OCI-M2 (cell line): ENCODE measurements around the gene ALG5.

Experiments
- DNase-seq: peaks from one replicate; lab custom pipeline; 2025; ENCODE audit not compliant: unreplicated experiment; lab: John Stamatoyannopoulos, UW

Gene ALG5

GRCh38 chr13:36999054-36999714 is at the start of gene ALG5:
ALG5 (minus strand) TSS chr13:36999340; CDS start chr13:36999300, 40 bp downstream.
- peak; percentile 14 for DNase-seq

DNA sequence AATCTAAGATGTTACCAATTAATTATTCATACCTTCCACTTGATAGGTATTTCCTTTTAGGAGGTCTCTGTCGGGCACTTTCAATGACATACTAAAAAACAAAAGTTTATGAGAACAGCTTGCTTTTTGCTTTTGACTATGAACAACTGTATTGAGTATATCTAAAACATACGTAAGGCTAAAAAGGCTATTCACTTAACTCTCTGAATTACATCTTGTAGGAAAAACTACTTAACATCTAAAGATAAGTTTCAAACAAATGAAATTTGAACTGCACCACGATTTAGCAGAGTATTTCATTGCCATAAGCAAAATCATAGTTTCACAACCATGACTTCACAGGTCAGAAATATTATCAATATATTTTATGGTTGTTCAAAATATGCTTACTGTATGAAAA is 48.7 kb upstream of the ALG5 start:
- DNase-seq = no peak

- no peak for DNase-seq
These were observed 47.9 kb upstream of the ALG5 start for GRCh38 chr13:37047032-37047431.

- DNase-seq = no peak
These were observed 46.9 kb upstream of the ALG5 start for GRCh38 chr13:37046062-37046461.

DNA sequence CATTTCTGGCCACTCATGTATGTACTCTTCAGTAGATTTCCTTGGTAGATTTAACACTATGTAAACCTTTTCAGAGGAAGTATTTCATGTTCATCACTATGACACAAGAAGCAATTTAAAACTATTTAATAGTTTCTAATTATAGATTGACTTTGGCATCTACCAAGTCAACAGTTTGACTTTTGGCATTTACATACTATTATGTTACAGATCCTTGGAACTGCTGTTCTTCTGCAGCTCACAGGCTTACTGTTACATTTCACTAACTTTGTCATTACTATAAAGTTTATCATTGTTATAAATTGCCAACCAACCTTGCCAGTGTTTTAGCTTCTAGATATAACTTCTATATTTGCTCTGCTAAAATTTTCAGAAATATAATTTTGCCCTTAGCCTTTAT is 41.6 kb upstream of the ALG5 start:
- no peak for DNase-seq

DNA sequence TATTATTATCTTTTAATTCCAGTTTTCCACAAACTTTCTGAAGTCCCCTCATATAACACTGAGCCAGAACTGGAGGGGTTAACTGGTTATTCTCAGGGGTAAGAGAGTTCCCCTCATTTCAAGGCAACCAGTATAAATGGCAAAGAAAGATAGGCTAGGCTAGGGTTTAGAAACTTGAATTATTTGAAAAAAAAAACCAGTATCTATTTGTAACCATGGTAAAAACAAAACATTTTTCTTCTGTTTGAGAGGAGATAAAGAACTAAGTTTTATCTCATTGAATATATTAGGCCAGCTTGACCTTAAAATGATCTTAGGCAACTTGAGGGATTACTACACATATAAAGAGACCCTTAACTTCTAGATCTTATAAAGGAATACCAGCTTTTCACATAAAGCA is 40.8 kb upstream of the ALG5 start:
- DNase-seq = no peak

DNA sequence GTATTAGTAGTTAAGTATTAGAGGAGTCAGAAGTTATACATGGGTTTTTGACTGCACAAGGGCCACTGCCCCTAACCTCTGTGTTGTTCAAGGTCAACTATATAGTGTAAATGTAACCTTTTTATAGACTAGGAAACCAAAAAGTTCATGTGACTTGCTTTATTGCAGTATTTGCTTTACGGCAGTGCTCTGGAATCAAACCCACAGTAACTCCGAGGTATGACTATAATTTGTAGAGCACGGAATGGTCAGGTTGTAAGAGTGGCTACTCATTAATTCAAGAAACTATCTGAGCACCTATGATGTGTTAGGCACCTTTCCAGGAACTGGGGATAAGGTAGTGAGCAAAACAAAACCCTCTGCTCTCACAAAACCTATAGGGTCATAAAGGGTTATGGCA is 38.1 kb upstream of the ALG5 start:
- no peak for DNase-seq

- DNase-seq = no peak
These were observed 30.5 kb upstream of the ALG5 start for GRCh38 chr13:37029617-37030016.

- DNase-seq = no peak
These were observed 28.5 kb upstream of the ALG5 start for GRCh38 chr13:37027639-37028038.

- DNase-seq = no peak
These were observed 27.6 kb upstream of the ALG5 start for GRCh38 chr13:37026771-37027170.

DNA sequence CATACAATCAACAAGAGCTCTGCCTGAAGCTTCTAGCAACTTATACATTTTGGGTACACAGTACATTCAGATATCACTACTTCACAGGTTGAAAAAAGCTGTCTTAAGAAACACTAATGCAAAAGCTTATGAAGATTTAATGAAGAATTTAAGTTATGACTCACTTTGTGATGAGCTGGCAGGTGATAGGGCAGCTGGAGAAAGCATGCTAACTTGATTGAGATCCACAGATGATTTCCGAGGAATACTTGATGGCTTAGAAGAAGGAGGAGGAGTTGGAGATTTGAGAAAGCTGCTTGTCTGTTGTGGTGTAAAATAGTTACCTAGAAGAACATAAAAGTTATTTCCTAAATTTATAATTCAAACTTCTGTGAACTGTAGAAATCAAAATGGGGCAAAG is 24.7 kb upstream of the ALG5 start:
- no peak for DNase-seq

- no peak for DNase-seq
These were observed 15.5 kb upstream of the ALG5 start for GRCh38 chr13:37014609-37015008.

DNA sequence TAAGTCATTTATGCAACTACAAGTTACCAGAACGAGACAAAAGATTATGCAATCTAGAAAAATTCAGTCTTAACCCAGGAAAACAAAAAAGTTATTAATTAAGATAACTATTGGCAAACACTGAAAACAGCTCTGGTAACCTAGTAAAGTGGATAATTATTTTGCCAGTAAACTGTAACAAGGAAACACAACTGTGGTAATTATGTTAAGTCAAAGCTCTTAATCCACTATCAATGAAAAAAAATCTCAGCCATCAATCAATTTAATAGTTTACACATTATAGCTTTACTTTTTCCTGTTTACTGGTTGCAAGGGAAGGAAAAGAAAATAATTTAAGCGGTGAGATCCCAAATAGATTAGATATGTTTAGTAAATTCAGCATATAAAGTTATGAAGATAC is 12.6 kb upstream of the ALG5 start:
- DNase-seq = no peak

- no peak for DNase-seq
These were observed 11.9 kb upstream of the ALG5 start for GRCh38 chr13:37011002-37011401.

DNA sequence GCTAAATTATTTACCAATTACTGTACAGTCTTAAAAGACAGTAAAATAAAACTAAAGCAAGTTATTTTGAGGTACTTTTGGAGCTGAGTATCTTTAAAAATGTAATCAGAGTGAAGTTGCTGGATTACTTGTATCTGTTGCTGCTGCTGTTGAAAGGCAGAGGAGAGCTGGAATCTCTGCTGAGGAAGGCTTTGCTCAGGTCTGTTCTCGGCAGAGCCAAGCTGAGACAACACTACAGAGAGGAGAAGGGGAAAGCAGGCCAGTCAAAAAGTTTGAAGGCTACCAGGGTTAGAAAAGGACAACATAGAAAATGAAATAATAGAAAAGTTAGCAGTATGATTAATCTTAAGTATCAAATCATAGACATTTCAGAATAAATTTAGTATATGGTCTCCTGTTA is 11.3 kb upstream of the ALG5 start:
- DNase-seq = no peak

- DNase-seq = no peak
These were observed 10.6 kb upstream of the ALG5 start for GRCh38 chr13:37009692-37010091.

DNA sequence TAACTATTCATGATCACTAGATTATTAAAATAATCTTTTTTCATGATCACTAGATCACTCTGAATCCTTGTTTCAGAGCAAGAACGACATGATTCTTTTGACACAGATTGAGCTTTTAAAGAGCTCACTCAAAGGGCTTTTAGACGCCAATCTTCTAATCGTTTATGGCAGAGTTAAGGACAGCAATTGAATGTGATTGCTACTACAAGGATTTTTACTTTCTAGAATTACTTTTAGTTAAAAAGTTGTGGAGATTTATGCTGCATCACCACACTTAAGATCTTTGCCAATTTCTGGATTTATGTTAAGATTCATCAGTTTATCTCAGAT is 2.7 kb upstream of the ALG5 start:
- no peak for DNase-seq

DNA sequence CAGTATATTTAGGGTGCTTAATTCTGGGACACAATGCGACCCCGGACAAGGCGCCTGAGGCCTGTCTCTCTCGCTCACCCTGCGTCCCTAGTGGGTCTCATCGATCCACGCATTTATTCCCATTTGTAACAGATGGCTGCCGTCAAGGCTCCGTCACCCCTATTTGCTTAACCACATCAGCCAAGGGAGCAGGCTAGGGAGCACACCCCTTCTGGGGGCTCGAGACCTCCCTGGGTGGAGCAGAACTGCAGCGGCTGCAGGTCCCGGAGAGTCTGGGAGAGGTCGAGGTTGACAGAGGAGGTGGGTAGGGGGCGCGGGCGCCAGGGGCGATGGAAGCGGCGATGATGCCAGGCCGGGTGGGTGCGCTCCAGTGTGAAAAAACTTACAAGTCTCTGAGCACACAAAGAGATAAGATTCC is 507 bp downstream of the ALG5 start:
- no peak for DNase-seq

- no peak for DNase-seq
These were observed 1.3 kb downstream of the ALG5 start for GRCh38 chr13:36997716-36998427.

DNA sequence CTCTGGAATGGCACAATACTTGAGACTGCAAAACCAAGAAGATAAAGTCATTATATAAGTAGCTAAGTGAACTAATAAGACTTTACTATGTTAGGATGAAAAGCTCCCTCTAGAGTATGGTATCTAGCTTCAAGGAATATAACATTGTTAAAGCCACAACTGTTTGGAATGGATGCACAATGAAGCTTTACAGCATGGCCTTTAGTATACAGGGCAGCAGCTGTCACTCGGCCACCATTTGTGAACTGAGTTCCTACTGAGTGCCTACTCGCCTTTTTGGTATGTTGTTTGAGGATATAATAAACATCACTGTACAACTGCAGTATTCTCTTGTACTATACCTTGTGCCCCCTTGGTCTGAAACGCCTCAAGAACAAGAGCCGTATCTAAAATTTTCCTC is 6.8 kb downstream of the ALG5 start:
- DNase-seq = no peak

- no peak for DNase-seq
These were observed 12.5 kb downstream of the ALG5 start for GRCh38 chr13:36986462-36987240.

- DNase-seq = no peak
These were observed 17.9 kb downstream of the ALG5 start for GRCh38 chr13:36981156-36981743.
